GM23248 (cell line): ENCODE data around the gene MCL1. TPM values are rescaled to one million over a fixed set of nuclear protein-coding genes. Genes with fewer than 3 reads are reported as not detected.
"Not testable (repeated sequence)": the region's sequence is repeated elsewhere in the genome, so short reads cannot be mapped to it uniquely, and the experiment has no call there.

Experiments used
- DNase-seq: peaks from one replicate; pipeline ENCODE4 v3.0.0-alpha.2; 2015
- H2AFZ ChIP-seq: fragments of 200-600 bp; sonication (generic); 2 replicates; pipeline ENCODE4 v1.6.1; 2016; ENCODE audit warnings: antibody characterized with exemption
- H3F3A ChIP-seq: fragments of 200-600 bp; sonication (generic); 2 replicates; pipeline ENCODE4 v1.6.1; 2016; ENCODE audit warnings: mild to moderate bottlenecking, antibody characterized with exemption, mixed run types; ENCODE audit not compliant: insufficient read depth
- H3K27ac ChIP-seq: fragments of 200-600 bp; sonication (generic); 2 replicates; pipeline ENCODE4 v1.5.1; 2016; ENCODE audit warnings: mild to moderate bottlenecking
- H3K27me3 ChIP-seq: fragments of 200-600 bp; sonication (generic); replicated peaks from 2 replicates; pipeline ENCODE4 v1.6.1; 2016; ENCODE audit warnings: mild to moderate bottlenecking; ENCODE audit not compliant: insufficient read depth
- H3K36me3 ChIP-seq: fragments of 200-600 bp; sonication (generic); 2 replicates; pipeline ENCODE4 v1.6.1; 2016; ENCODE audit warnings: low read depth, mild to moderate bottlenecking
- H3K4me1 ChIP-seq: fragments of 200-600 bp; sonication (generic); 2 replicates; pipeline ENCODE4 v1.6.1; 2016; ENCODE audit warnings: mild to moderate bottlenecking; ENCODE audit not compliant: insufficient read depth
- H3K4me2 ChIP-seq: fragments of 200-600 bp; sonication (generic); one replicate; pipeline ENCODE4 v1.6.1; 2016; ENCODE audit warnings: mild to moderate bottlenecking; ENCODE audit not compliant: unreplicated experiment
- H3K4me3 ChIP-seq: fragments of 200-600 bp; sonication (generic); 2 replicates; pipeline ENCODE4 v1.5.1; 2016; ENCODE audit warnings: mild to moderate bottlenecking
- H3K79me2 ChIP-seq: fragments of 200-600 bp; sonication (generic); 2 replicates; pipeline ENCODE4 v1.6.1; 2016; ENCODE audit warnings: mild to moderate bottlenecking; ENCODE audit not compliant: insufficient read depth
- H3K9ac ChIP-seq: fragments of 200-600 bp; sonication (generic); 2 replicates; pipeline ENCODE4 v1.6.1; 2016; ENCODE audit warnings: mild to moderate bottlenecking
- H3K9me2 ChIP-seq: fragments of 200-600 bp; sonication (generic); 2 replicates; pipeline ENCODE4 v1.6.1; 2016; ENCODE audit warnings: mixed run types, mild to moderate bottlenecking, moderate library complexity; ENCODE audit not compliant: insufficient read depth
- H3K9me3 ChIP-seq: fragments of 200-600 bp; sonication (generic); one replicate; pipeline ENCODE4 v1.6.1; 2017; ENCODE audit warnings: low read depth
- H4K20me1 ChIP-seq: fragments of 200-600 bp; sonication (generic); 2 replicates; pipeline ENCODE4 v1.6.0; 2016; ENCODE audit not compliant: insufficient read depth
- EZH2 ChIP-seq: fragments of 200-600 bp; sonication (generic); IDR thresholded peaks from 2 replicates; pipeline ENCODE4 v1.6.1; 2018; ENCODE audit warnings: antibody characterized with exemption, mild to moderate bottlenecking; ENCODE audit not compliant: insufficient read depth, poor library complexity, severe bottlenecking
- EZH2phosphoT487 ChIP-seq: fragments of 200-600 bp; sonication (generic); IDR thresholded peaks from 2 replicates; pipeline ENCODE4 v1.6.1; 2018; ENCODE audit warnings: antibody characterized with exemption, moderate library complexity, mild to moderate bottlenecking, low read depth; ENCODE audit not compliant: insufficient read depth
- WGBS, 2 experiments: methylation state at CpG; one replicate each; pipeline ENCODE4 v1.1.6; 2015 to 2017; ENCODE audit warnings: low lambda C conversion rate in 2 of 2, low coverage in 1 of 2; ENCODE audit errors: missing lambda C conversion rate in 2 of 2; 5-methylcytosine and 5-hydroxymethylcytosine counted together
- in situ Hi-C: fragments of 300-500 bp; cut with MboI; formaldehyde crosslinking; loops from 2 replicates; pipeline ENCODE4 v1.15.0; 2020
- polyA plus RNA-seq: library from polyadenylated mRNA; unstranded; fragments of >200 nt; fragmentation: Nextera tagmentation; extraction: Ambion mirVana; gene quantifications from 2 replicates; pipeline ENCODE4 v1.2.1, GENCODE V29; 2016
- total RNA-seq: library from RNA; depleted of rRNA; stranded (reverse); fragments of >200 nt; shearing (Covaris generic); gene quantifications from 2 replicates; pipeline ENCODE4 v1.2.3, GENCODE V29; 2014; rRNA removed

The MCL1 gene
- 307 and 310 TPM in 2 replicates for total RNA-seq
- polyA plus RNA-seq: 79.0 and 84.7 TPM in 2 replicates

GRCh38 chr1:150579110-150579944 lies at the start of gene MCL1:
MCL1 (minus strand) TSS chr1:150579610; CDS start chr1:150579530, 80 bp downstream.
- Histone ChIP-seq H3F3A (peaks cover 58% of the 10 kb centered on the region), H3K27ac (peak within 1 kb of the TSS; percentile 100), H3K9me3 (no peaks in the 10 kb centered on the region), H3K4me2 (peak within 1 kb of the TSS; percentile 98), H3K4me1 (peaks cover 29% of the 10 kb centered on the region), H3K9ac (peak within 1 kb of the TSS; percentile 99), H3K79me2 (peaks cover 74% of the 10 kb centered on the region), H3K4me3 (peak within 1 kb of the TSS; percentile 98), H2AFZ (peak within 1 kb of the TSS; percentile 40), H3K36me3 (peaks cover 41% of the 10 kb centered on the region), H3K27me3 (no peaks in the 10 kb centered on the region), H3K9me2 (no peaks in the 10 kb centered on the region), H4K20me1 (peaks cover 32% of the 10 kb centered on the region; the same call in 1 of the 2 replicates)
- in situ Hi-C loops: no loop called here
- peak; percentile 98 for DNase-seq
- WGBS, 2 experiments: 1% methylated on average over 49 to 76 of the region's 94 CpGs
- TF ChIP-seq EZH2phosphoT487 (no peak), EZH2 (no peak)

GRCh38 chr1:150628766-150629114 lies 49.3 kb upstream of the MCL1 start:
- TF ChIP-seq EZH2phosphoT487: no peak
- TF ChIP-seq EZH2: no peak
- DNase-seq: no peak
- Histone ChIP-seq H3K79me2 (peaks cover 59% of the 10 kb centered on the region), H3K27ac (peak overlapping the region; percentile 90), H3K36me3 (peaks cover 25% of the 10 kb centered on the region; the same call in 1 of the 2 replicates), H4K20me1 (0 out of 2 replicates have a peak, but pooled peaks cover 4% of the 10 kb centered on the region), H3K4me1 (peaks cover 12% of the 10 kb centered on the region), H3K9me3 (no peaks in the 10 kb centered on the region), H3F3A (0 out of 2 replicates have a peak, but pooled peaks cover 5% of the 10 kb centered on the region), H3K4me2 (peak overlapping the region; percentile 94), H3K4me3 (peak overlapping the region; percentile 98), H3K9me2 (no peaks in the 10 kb centered on the region), H2AFZ (peak overlapping the region; percentile 82), H3K27me3 (no peaks in the 10 kb centered on the region), H3K9ac (peak overlapping the region; percentile 86)
- in situ Hi-C loops: no loop called here
- 0 to 1% methylated on average over 9 of the region's 9 CpGs for WGBS, 2 experiments

- peaks cover 9% of the 10 kb centered on the region; the same call in 1 of the 2 replicates for H3F3A ChIP-seq
- no peaks in the 10 kb centered on the region for H3K27me3 ChIP-seq
- 88 to 89% methylated on average over 5 of the region's 5 CpGs for WGBS, 2 experiments
- 0 out of 2 replicates have a peak, but pooled peaks cover 4% of the 10 kb centered on the region for H4K20me1 ChIP-seq
- peaks cover 29% of the 10 kb centered on the region for H3K36me3 ChIP-seq
- H3K4me3 ChIP-seq: peak overlapping the region; percentile 98
- peaks cover 65% of the 10 kb centered on the region for H3K79me2 ChIP-seq
- H3K27ac ChIP-seq: no peak overlapping the region
- no peaks in the 10 kb centered on the region for H3K9me2 ChIP-seq
- no peak for DNase-seq
- in situ Hi-C loops: no loop called here
- peak overlapping the region; percentile 86 for H3K9ac ChIP-seq
- H3K9me3 ChIP-seq: no peaks in the 10 kb centered on the region
- no peak for TF ChIP-seq EZH2phosphoT487
- TF ChIP-seq EZH2: no peak
- H2AFZ ChIP-seq: no peak overlapping the region
- peaks cover 12% of the 10 kb centered on the region for H3K4me1 ChIP-seq
- peak overlapping the region; percentile 94 for H3K4me2 ChIP-seq
Measured at GRCh38 chr1:150627826-150628410, 48.5 kb upstream of the MCL1 start.

- peaks cover 23% of the 10 kb centered on the region; the same call in 1 of the 2 replicates for H3F3A ChIP-seq
- no peaks in the 10 kb centered on the region for H3K9me3 ChIP-seq
- H4K20me1 ChIP-seq: 0 out of 2 replicates have a peak, but pooled peaks cover 4% of the 10 kb centered on the region
- H3K27me3 ChIP-seq: no peaks in the 10 kb centered on the region
- H3K4me3 ChIP-seq: no peak overlapping the region
- H2AFZ ChIP-seq: no peak overlapping the region
- peaks cover 14% of the 10 kb centered on the region for H3K4me1 ChIP-seq
- in situ Hi-C loops: no loop called here
- no peaks in the 10 kb centered on the region for H3K9me2 ChIP-seq
- H3K79me2 ChIP-seq: peaks cover 78% of the 10 kb centered on the region
- peaks cover 31% of the 10 kb centered on the region for H3K36me3 ChIP-seq
- H3K9ac ChIP-seq: no peak overlapping the region
- no peak overlapping the region for H3K4me2 ChIP-seq
- 87 to 91% methylated on average over 2 of the region's 2 CpGs for WGBS, 2 experiments
- no peak for TF ChIP-seq EZH2phosphoT487
- TF ChIP-seq EZH2: no peak
- H3K27ac ChIP-seq: no peak overlapping the region
- DNase-seq: no peak
Measured at GRCh38 chr1:150626150-150626549, 46.7 kb upstream of the MCL1 start.

GRCh38 chr1:150624546-150624945 lies 45.1 kb upstream of the MCL1 start:
- H3K4me2 ChIP-seq, H3K27ac ChIP-seq, H3K9me2 ChIP-seq, H3K9me3 ChIP-seq, DNase-seq, H4K20me1 ChIP-seq, H2AFZ ChIP-seq, in situ Hi-C loops, H3K27me3 ChIP-seq, H3K9ac ChIP-seq, H3K4me3 ChIP-seq: not testable (repeated sequence)
- Histone ChIP-seq H3K36me3 (peaks cover 31% of the 10 kb centered on the region), H3K79me2 (peaks cover 83% of the 10 kb centered on the region), H3K4me1 (peaks cover 23% of the 10 kb centered on the region), H3F3A (peaks cover 39% of the 10 kb centered on the region)
- 88 to 100% methylated on average over 1 of the region's 1 CpG for WGBS, 2 experiments

GRCh38 chr1:150624134-150624533 lies 44.7 kb upstream of the MCL1 start:
- WGBS, 2 experiments: 100% methylated on average over 1 of the region's 1 CpG
- Histone ChIP-seq H3K4me1 (peaks cover 27% of the 10 kb centered on the region), H3K79me2 (peaks cover 87% of the 10 kb centered on the region), H3F3A (peaks cover 41% of the 10 kb centered on the region), H3K36me3 (peaks cover 31% of the 10 kb centered on the region)
- H3K9me3 ChIP-seq, H3K9me2 ChIP-seq, H3K4me3 ChIP-seq, H3K9ac ChIP-seq, H3K27me3 ChIP-seq, H4K20me1 ChIP-seq, H3K4me2 ChIP-seq, H3K27ac ChIP-seq, DNase-seq, in situ Hi-C loops, H2AFZ ChIP-seq: not testable (repeated sequence)
